Adrenal gland (tissue), 5 donors: ENCODE results near the gene NHERF2.

Experiments used
- CTCF ChIP-seq, 6 experiments: fragments of 450-650 bp in 4 of 6; fragments of 200-600 bp in 2 of 6; sonication (generic) in 1 of 6; IDR thresholded peaks; 1 replicate in 5 of 6; 2 replicates in 1 of 6; pipeline versions ENCODE4 v1.5.1 to v1.8.0; 2016 to 2021; ENCODE audit warnings: antibody characterized with exemption in 6 of 6, mild to moderate bottlenecking in 2 of 6, moderate library complexity in 1 of 6
- POLR2A ChIP-seq, 2 donors: fragments of 450-650 bp; IDR thresholded peaks; one replicate each; pipeline ENCODE4 v1.6.1; 2017; ENCODE audit warnings: antibody characterized with exemption in 2 of 2, mild to moderate bottlenecking in 2 of 2, moderate library complexity in 1 of 2
- donor health status: DM: no; HTN: no; CAD: no.

GRCh38 chr16:2061526-2061925 lies 34.8 kb downstream of the NHERF2 start:
- TF ChIP-seq CTCF (IDR thresholded peaks at IDR 0.05) (no peak), POLR2A (IDR thresholded peaks at IDR 0.05) (no peak)
